GM18867 (cell line): ENCODE results near the gene CR2.
"Not testable (repeated sequence)": the region's sequence is repeated elsewhere in the genome, so short reads cannot be mapped to it uniquely, and the experiment has no call there.

Experiments
- ATAC-seq: cut with Tn5 transposase; IDR thresholded peaks from one replicate; pipeline ENCODE4 v1.9.1; 2021; ENCODE audit warnings: mild to moderate bottlenecking, moderate library complexity; ENCODE audit not compliant: unreplicated experiment

CR2 gene

DNA sequence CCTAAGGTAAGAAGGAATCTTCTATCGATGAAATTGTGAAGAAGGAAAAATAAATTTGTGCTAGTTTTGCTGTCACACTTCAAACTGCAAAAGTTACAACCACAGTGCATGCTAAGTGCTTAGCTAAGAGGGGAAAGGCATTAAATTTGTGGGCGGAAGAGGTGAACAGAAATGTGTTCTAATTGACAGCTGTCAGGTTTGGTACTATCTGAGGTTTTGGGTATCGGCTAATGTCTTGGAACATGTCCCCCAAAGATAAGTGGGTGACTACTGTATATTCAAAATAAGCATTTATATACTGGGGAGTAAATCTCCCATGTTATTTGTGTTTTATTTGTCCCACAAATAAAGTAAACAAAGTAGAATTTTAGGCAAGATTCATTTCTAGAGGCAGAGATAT is 49.8 kb downstream of the CR2 start:
- ATAC-seq: no peak

DNA sequence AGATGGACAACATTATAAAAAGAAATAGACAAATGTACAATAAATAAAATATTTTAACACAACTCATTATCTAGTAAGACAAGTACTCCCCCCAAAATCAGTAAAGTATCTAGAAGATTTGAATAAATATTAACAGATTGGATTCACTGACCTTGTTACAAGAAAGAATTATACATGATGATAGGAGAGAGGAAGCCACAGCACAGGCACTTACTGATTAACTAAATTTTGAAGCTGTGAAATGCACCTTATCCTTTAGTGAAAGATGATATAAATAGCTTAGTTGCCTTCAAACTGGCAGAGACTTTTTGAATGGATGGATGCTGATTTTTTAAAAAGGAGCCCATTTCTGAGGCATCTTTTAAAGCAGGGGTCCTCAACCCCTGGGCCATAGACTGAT is 50.3 kb downstream of the CR2 start:
- no peak for ATAC-seq

- no peak for ATAC-seq
Observed at GRCh38 chr1:207510444-207510843, 56.3 kb downstream of the CR2 start.

GRCh38 chr1:207514890-207515289 is 60.8 kb downstream of the CR2 start:
- no peak for ATAC-seq

DNA sequence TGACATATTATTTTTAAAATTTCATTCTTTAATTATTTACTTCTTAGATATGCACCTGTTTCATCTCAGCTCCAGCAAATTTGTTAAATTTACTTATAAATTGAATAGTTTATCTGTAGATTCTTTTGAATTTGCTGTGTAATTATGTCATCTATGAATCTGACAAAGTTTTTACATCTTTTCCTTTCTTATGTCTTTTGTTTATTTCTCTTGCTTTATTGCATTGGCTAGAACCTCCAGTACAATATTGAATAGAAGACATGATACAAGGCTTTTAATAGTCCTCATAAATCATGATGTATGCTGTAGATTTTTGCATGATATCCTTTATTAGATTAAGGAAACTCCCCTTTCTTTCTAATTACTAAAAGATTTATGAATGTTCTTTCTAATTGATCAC is 62.6 kb downstream of the CR2 start:
- no peak for ATAC-seq

GRCh38 chr1:207518608-207519236 is 64.6 kb downstream of the CR2 start:
- no peak for ATAC-seq

DNA sequence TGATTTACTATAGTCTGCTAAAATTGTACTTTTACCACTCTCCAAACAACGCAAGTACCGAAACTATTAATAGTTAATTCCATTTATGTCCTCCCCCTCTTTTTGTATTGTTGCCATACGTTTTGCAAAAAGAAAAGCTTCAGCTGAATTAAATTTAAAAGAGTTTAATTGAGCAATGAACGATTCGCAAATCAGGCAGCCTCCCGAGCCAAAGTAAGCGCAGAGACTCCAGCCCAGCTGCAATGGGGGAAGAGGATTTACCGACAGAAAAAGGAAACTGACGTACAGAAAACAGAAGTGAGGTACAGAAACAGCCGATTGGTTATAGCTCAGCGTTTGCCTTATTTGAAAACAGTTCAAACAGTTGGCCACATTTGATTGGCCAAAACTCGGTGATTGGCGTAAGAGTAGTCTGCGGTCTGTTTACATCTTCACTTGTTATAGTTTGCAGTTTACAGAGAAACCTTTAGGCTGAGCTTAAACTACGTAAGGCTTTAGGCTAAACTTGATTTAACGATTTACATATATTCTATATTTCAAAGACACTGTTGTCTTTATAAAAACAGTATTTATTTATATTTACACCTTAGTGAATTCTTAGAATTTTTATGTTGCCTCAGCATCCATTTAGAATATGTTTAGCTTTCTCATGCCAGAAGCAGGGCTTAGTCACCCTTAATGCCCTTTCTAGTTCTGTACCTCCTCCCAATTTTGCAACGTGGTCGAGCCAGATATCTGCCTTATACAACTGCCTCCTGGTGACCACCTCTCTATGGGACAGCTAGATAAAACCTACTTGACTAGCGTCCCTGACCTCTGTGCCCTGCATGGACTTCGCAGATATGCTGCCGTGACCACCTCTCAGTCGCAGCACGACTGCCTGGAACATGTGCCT is 65.6 kb downstream of the CR2 start:
- no peak for ATAC-seq

GRCh38 chr1:207520400-207521345 is 66.5 kb downstream of the CR2 start:
- ATAC-seq: not testable (repeated sequence)

DNA sequence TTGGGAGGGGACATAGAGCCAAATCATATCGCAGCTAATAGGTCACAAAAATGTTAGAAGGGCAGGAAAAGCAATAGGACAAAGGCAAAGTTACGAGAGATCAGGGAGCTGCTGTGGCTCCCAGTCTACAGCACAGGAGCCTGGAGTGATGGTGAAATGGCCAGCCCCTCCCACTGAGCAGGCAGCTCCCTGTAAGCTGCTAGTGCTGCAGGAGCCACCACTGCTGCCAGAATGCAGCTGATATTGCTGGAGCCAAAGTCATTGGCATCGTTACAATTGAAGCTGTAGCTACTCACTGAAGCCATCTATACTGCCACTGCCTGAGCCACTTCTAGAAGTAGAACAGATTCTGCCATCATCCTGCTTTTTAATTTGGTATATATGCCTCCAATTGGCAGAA is 71.1 kb downstream of the CR2 start:
- not testable (repeated sequence) for ATAC-seq

- not testable (repeated sequence) for ATAC-seq
Observed at GRCh38 chr1:207528401-207528800, 74.3 kb downstream of the CR2 start.

DNA sequence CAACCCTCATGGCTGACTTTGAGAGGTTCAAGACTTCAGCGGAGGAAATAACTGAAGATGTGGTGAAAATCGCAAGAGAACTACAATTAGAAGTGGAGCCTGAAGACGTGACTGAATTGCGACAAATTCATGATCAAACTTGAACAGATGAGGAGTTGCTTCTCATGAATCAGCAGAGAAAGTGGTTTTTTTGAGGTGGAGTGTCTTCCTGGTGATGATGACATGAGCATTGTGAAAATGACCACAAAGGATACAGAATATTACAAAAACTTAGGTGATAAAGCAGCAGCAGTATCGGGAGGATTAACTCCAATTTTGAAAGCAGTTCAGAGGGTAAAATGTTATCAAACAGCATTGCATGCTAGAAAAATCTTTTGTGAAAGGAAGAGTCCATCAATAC is 82.1 kb downstream of the CR2 start:
- not testable (repeated sequence) for ATAC-seq
